ENCODE data around the gene ABCB7.
A peak's percentile ranks its signal among the peaks of the same experiment; 100 is the strongest.
"Not testable (repeated sequence)": the region's sequence is repeated elsewhere in the genome, so short reads cannot be mapped to it uniquely, and the experiment has no call there.

The ABCB7 gene

DNA sequence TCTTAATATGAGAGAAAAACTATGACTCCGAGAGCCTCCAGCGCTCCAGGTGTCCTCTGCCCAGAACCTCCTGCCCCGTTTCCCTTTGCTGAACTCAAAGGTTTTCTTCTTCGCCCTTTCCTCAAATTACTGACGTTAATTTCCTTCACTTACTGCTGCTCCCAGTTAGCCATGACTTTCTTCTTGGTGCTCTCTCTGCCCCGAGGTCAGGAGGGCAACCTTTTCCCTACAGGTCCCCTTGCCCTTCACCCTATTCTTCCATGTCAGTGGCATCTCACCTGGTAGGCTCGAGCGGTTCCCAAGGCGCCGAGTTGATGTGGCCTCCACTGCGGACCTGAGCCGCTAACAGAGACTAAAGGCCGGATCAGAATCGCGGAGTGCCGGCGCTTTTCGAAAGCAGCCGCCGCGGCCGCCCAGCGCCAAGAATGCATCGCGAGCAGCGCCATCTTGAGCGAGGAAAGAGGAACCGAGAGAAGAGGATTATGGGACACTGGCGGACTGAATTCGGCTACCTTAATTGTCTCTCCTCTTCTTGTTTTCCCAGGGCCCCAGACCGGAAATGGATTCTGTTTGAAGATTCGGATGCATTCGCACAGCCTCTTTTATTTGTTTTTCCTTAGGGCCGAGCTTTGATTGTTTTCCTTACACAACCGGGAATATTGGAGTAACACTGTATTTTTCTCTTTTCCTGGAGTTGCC, at the start of gene ABCB7:
Gene ABCB7 (minus strand): TSS at position 457 of the 699 bp plus-strand sequence. CDS start 11 bp downstream, at position 446.
- DNase-seq (ENCODE audit: low spot score) = peak; percentile 50

DNA sequence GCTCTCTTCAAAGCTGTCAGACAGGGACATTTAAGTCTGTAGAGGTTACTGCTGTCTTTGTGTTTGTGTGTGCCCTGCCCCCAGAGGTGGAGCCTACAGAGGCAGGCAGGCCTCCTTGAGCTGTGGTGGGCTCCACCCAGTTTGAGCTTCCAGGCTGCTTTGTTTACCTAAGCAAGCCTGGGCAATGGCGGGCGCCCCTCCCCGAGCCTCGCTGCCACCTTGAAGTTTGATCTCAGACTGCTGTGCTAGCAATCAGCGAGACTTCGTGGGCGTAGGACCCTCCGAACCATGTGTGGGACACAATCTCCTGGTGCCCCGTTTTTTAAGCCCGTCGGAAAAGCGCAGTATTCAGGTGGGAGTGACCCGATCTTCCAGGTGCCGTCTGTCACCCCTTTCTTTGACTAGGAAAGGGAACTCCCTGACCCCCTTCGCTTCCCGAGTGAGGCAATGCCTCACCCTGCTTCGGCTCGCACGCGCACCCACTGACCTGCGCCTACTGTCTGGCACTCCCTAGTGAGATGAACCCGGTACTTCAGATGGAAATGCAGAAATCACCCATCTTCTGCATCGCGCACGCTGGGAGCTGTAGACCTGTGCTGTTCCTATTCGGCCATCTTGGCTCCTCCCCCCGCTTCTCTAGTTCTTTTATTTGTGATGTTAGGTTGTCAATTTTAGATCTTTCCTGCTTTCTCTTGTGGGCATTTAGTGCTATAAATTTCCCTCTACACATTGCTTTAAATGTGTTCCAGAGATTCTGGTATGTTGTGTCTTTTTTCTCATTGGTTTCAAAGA, 32.5 kb upstream of the ABCB7 start:
- not testable (repeated sequence) for DNase-seq (ENCODE audit: low spot score)

DNA sequence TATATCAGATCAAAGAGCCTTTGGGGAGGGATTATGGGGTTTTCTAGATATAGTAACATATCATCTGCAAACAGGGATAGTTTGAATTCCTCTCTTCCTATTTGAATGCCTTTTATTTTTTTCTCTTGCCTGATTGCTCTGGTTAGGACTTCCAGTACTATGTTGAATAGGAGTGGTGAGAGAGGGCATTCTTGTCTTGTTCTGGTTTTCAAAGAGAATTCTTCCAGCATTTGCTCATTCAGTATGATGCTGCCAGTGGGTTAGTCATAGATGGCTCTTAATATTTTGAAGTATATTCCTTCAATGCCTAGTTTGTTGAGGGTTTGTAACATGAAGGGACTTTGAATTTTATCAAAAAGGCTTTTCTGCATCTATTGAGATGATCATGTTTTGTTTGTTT, 25.6 kb upstream of the ABCB7 start:
- no peak for DNase-seq (ENCODE audit: low spot score)

DNA sequence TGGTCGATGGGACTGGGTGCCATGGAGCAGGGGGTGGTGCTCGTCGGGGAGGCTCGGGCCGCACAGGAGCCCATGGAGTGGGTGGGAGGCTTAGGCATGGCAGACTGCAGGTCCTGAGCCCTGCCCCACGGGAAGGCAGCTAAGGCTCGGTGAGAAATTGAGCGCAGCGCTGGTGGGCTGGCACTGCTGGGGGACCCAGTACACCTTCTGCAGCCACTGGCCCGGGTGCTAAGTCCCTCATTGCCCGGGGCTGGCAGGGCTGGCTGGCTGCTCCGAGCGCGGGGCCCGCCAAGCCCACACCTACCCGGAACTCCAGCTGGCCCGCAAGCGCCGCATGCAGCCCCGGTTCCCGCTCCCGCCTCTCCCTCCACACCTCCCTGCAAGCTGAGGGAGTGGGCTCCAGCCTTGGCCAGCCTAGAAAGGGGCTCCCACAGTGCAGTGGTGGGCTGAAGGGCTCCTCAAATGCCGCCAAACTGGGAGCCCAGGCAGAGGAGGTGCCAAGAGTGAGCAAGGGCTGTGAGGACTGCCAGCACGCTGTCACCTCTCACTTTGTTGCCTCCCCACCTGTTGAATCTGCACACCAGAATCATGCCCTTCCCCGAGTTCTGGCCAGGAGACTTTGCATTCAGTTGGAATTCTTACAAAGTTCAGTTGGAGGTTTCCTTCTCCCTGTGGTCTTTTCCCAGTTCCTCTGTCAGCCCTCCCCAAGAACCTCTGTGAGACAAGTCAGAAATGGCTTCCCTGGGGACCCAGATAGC, 23.6 kb upstream of the ABCB7 start:
- DNase-seq (ENCODE audit: low spot score) = not testable (repeated sequence)

DNA sequence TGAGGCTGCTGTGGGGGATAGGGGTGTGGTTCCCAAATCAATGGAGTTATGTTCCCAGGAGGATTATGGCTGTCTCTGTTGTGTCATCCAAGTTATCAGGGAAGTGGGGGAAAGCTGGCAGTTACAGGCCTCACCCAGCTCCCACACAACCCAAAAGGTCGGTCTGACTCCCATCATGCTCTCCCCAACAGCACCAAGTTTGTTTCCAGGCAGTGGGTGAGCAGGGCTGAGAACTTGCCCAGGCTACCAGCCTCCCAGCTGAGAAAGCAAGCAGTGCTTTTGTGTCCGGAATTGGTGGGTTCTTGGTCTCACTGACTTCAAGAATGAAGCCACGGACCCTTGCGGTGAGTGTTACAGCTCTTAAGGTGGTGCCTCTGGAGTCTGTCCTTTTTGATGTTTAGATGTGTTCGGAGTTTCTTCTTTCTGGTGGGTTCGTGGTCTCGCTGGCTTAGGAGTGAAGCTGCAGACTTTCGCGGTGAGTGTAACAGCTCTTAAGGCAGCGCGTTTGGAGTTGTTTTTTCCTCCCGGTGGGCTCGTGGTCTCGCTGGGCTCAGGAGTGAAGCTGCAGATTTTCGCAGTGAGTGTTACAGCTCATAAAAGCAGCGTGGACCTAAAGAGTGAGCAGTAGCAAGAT, 16.3 kb upstream of the ABCB7 start:
- DNase-seq (ENCODE audit: low spot score) = not testable (repeated sequence)

DNA sequence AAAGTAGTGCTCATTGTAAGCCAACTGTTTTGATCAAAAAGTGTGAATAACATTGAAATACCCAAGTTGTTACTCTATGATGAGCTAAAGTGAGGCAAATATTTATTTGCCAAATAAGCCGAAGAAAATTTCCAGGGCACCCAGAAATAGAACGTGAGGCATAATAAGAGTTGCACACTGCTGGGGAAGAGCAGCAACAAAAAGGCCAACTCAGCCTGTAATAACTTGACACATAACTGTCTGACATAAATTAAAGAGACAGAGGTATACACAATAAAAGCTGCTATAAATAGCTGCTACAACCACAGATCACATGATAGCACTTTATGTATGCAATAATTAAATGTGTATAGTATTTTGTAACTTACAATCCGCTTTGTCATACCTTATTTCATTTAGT, 2.0 kb upstream of the ABCB7 start:
- no peak for DNase-seq (ENCODE audit: low spot score)

DNA sequence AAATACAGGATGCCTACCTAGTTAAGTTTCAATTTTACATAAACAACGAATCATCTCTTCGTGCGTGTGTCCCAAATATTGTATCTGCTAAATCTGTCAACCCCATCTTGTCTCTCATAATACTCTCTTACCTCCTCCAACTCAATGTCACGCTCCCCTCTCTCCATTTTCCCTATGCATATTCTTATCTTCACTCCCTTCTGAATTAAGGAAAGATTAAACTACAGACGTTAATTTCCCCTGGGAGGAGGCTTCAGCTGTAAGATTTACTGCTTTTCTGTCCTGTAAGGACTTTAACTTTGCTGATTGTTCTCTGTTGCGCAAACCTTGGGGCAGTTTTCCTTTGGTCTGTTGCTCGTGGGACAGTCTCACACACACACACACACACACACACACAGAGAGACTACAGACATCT, 455 bp upstream of the ABCB7 start:
- peak; percentile 3 for DNase-seq (ENCODE audit: low spot score)

DNA sequence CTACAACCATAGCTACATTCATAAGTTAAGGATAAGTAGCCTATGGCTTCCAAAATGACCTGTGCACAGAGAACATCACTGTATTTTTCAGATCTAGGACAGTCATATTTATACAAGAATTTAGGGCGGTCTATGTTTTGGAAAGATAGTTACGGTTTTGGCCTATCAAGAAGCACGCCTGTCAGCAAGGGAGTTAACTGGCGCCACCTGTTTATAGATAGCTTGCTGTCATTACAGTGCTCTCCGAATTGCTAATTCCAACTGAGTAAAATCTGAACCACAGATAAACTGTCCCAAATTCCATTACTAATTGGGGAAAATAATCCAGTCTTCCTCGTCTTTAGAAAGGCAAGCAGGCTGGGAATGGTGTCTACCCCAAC, 646 bp downstream of the ABCB7 start:
- peak; percentile 1 for DNase-seq (ENCODE audit: low spot score)

DNA sequence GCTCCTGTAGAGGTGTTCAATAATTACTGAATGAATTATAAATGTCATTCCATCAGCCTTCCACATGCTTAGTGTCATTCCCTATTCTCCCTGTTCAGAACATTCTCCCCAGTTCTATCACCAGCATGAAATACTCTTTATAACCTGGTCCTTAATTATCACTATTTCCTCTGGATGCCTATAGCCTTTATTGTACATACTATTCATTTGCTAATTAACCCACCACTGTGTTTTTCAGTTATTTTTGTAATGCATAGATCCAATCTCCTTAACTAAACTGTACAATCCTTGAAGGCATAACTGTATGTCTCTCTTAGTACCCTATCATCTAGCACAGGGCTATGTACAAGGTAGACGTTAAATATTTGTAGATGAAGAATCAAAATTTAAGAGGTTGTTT, 1.2 kb downstream of the ABCB7 start:
- DNase-seq (ENCODE audit: low spot score) = no peak

DNA sequence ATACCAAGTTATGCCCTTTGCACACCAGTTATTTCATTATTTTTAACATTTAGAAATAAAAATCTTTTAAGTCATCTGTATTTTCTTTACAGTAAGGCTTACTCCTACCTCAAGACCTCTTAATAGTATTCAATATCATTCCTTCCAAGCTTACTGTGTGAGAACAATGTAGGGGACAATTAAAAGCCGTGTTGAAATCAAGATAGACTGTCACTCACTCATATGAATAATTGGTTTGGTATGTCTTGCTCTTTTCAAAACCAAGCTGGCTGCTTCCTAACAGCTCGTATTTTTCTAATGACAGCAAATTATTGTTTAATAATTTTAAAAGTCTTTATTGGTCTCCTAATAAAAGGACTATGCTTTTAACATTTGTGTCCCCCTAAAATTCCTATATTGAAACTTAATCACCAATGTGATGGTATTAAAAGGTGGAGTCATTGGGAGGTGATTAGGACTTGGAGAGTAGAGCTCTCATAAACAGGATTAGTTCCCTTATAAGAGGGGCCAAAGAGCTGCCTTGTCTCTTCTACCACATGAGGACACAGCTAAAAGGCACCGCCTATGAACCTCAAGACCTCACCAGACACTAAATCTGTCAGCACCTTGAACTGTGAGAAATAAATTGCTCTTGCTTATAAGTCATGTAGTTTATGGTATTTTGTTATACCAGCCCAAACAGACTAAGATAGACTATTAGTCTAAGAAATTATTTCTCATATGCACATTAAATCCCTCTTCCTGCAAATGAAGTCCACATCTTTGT, 4.1 kb downstream of the ABCB7 start:
- DNase-seq (ENCODE audit: low spot score) = no peak

DNA sequence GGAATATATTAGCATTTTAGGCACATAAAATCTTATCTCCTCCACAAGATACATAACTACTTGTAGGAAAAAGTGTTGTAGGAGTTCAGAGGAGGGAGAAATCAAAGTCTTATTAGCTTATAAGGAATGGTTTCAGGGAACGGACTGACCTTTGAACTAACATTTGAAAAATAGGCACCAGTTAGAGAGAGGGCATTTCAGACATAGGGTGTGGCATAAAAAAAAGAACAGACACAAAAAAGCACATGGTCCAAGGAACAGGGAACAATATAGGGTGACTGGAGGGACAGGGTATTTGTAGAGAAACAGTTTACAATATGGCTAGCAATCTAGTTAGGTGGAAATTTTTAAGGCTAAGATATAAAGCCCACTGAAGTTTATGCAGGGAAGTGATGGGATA, 6.4 kb downstream of the ABCB7 start:
- no peak for DNase-seq (ENCODE audit: low spot score)

DNA sequence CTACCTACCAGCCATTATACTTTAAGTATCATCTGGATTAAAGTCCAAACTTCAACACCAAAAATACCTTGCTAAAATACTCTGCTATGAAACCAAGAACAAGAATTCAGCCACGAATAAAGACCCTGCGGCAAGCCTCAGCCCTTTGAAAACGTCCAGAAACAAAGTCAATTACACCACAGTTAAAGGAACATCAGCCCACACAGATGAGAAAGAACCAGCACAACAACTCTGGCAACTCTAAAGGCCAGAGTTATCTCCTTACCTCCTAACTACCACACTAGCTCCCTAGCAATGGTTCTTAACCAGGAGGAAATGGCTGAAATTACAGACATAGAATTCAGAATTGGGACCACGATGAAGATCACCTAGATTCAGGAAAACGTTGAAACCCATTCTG, 23.4 kb downstream of the ABCB7 start:
- no peak for DNase-seq (ENCODE audit: low spot score)

DNA sequence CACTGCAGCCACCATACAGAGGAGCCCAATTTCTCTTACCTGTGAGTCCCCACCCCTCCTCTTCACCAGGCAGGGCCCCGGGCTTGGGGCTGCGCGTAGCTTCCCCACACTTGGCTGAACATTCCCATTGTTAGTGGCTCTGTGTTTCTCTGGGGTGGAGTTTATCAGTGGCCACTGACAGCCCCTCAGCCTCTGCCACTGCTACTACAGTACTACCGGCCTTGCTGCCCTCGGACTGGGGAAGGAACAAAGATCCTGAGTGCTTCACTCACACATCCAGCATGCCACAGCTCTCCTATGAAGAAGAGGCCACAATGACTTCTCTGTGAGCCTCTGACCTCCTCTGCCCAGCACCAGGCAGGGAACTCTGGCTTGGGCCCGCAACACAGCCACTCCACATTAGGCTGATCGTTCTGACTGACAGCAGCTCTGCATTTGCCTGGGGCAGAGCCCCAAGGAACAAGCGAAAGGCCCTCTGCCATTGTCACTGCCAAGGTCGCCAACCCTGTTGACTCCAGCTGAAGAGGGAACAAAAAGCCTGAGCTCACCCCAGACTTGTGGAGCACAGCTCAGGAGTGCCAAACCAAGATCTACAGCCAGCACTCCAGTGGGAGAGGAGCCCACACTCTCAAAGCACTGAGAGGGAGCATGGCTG, 24.0 kb downstream of the ABCB7 start:
- no peak for DNase-seq (ENCODE audit: low spot score)

DNA sequence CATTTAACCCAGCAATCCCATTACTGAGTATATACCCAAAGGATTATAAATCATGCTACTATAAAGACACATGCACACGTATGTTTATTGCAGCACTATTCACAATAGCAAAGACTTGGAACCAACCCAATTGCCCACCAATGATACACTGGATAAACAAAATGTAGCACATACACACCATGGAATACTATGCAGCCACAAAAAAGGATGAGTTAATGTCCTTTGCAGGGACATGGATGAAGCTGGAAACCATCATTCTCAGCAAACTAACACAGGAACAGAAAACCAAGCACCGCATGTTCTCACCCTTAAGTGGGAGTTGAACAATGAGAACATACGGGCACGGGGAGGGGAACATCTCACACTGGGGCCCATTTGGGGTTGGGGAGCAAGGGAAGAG, 27.0 kb downstream of the ABCB7 start:
- DNase-seq (ENCODE audit: low spot score) = not testable (repeated sequence)

DNA sequence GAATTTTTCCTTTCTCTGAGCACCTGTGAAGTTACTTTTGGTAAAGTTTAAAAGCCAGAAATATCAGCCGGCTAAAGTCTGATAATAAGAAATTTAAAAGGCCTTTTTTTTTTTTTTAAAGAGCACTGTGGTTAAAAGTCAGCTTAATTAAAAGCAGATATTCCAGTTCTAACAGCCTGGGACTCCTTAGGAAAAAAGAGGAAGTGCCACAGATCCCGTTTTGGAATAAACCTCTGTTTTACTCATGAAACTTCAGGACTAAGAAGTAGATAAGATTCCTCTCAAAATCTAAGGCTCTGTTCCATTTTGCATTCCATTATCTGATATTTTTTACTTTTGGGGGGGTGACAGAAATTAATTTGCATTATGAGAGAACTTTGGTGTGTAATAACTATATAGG, 37.8 kb downstream of the ABCB7 start:
- DNase-seq (ENCODE audit: low spot score) = no peak

DNA sequence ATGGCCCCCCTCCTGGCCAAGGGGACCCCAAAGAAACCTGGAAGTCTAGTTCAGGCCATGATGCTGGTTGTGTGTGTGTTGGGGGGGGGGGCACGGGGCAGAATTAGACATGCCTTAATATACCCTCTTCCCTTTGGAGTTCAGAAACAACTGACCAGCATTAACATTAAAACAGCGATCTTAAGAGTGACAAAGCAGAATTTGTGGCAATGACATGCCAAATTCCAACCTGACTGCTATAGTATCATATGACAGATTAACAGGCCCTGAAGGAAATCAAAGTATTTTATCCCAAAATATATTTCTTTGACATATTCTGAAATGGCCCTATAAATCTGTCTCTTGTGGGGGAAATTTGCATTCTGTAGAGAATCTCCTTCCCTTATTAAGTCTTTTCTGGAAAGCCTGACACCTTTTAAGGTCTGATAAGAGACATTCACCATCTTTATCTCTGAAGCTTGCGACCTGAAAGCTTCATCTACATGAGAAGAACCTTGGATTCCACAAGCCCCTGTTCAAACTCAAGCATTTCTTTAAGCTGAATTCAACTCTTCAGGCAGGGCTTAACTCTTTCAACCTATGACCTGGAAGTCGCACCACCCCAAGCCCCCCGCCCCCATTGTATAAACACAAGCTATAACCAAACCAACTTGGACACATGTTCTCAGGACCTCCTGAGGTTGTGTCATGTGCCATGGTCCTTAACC, 40.2 kb downstream of the ABCB7 start:
- DNase-seq (ENCODE audit: low spot score) = no peak

DNA sequence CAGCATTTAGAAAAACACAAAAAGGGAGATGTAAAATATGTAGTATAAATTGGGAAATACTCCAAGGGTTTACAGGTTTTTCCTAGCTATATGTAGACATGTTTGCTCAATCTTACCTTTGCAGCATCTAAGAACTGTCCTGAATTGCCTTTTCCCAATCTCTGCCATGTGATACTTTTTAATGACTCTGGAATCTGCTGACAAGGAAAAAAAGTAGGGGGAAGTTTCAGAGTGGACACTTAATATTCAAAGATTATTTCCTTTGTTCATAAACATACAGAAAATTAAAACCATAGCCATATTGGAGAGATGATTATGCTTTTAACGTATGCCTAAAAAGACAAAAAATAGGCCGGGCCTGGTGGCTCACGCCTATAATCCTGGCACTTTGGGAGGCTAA, 41.4 kb downstream of the ABCB7 start:
- no peak for DNase-seq (ENCODE audit: low spot score)

DNA sequence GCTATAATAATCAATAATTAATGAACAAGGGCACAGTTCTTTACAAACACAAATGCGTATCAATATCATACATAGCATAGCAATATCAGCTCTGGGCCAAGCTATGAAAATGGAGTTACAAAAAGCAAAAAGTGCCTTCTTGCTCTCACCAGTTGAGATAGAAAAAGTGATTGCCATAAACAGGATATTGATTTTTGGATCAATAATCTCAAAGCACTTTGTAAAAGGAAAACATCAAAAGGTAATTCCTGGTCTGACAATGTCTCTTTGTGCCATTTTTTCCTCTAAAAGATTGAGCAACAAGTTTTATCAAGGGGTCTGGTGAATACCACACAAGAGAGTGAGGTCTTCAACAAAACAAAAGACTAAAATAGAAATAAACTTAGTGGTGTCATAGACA, 42.4 kb downstream of the ABCB7 start:
- DNase-seq (ENCODE audit: low spot score) = no peak

DNA sequence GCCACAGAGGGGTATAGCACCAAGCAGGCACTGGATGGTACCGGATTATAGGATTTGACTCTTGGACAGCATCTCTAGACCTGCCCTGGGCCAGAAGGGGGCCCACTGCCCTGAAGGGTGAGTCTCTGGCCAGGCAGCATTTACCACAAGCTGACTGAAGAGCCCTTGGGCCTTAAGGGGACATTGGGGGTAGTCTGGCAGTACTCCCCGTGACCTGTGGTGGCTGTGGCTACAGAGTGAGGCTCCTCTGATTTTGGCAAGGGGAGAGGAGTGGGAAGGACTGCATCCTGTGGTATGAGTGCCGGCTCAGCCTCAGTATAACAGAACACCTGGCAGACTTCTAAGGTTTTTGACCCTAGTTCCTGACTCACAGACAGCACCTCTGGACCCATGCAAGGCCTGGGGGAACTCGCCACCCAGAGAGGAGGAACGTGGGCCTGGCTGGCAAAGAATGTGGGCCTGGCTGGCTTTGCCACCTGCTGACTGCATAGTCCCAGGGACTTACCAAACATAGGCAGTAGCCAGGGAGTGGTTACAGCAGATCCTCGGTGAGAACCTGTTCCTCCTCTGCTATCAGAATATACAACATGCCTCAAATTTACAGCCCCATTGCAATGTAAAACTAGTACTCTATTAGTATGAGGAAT, 48.1 kb downstream of the ABCB7 start:
- DNase-seq (ENCODE audit: low spot score) = no peak

DNA sequence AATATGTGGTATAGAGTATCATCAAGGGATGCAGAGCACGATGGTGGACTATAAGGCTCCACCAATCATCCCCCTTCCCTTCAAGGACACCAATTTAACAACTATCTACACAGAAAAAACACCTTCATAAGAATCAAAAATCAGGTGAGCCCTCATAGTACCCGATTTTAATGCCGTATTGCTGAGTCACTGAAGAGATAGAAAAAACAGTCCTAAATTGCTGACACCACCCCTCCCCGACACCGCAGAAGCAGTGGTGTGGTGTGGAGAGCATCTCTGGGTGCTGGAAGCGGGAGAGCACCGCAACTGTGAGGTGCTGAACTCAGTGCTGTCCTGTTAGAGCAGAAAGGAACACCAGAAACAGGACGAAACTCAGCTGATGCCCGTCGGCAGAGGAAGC, 49.3 kb downstream of the ABCB7 start:
- no peak for DNase-seq (ENCODE audit: low spot score)
